Caco-2 (cell line): ENCODE data around the gene BABAM1. TPM values are rescaled to one million over a fixed set of nuclear protein-coding genes. Genes with fewer than 3 reads are reported as not detected.

Source experiments
- BruUV-seq: library from RNA; stranded (reverse); fragments of 400-500 nt; replicated peaks from 2 replicates; lab custom pipeline; 2021; lab: Mats Ljungman, UMichigan
- CTCF ChIA-PET: fragments of 300-600 bp; sonication (Branson Sonifier 250); formaldehyde crosslinking; loops from one replicate; lab custom pipeline; 2022; ENCODE audit warnings: antibody characterized with exemption; lab: Charles Lee
- POLR2A ChIA-PET: fragments of 300-600 bp; sonication (Branson Sonifier 250); formaldehyde crosslinking; loops from one replicate; lab custom pipeline; 2022; ENCODE audit warnings: antibody characterized with exemption; lab: Charles Lee
- DNase-seq, 2 experiments: peaks; one replicate each; pipeline versions ENCODE4 v3.0.0 to v3.0.0-alpha.2; 2020 to 2022
- H3K27me3 ChIP-seq: replicated peaks from 2 replicates; pipeline ENCODE4 v1.6.0; 2011; ENCODE audit warnings: low read length; ENCODE audit not compliant: control insufficient read depth, insufficient read depth
- H3K36me3 ChIP-seq: 2 replicates; pipeline ENCODE4 v1.5.1; 2011; ENCODE audit warnings: low read length; ENCODE audit not compliant: control insufficient read depth, insufficient read depth
- H3K4me1 ChIP-seq: fragments of 250-450 bp; sonication (Bioruptor Pico); 2 replicates; pipeline ENCODE4 v1.5.1; 2020; ENCODE audit warnings: mild to moderate bottlenecking
- H3K4me3 ChIP-seq: 2 replicates; pipeline ENCODE4 v1.5.1; 2011; ENCODE audit warnings: low read depth, mild to moderate bottlenecking, control low read depth, low read length
- H3K9me3 ChIP-seq: fragments of 250-450 bp; sonication (Bioruptor Pico); 2 replicates; pipeline ENCODE4 v1.5.1; 2020; ENCODE audit warnings: mild to moderate bottlenecking, moderate library complexity
- H3K27ac Mint-ChIP-seq: one replicate; pipeline ENCODE4 v1.8.0; 2022; ENCODE audit warnings: mixed read lengths; ENCODE audit not compliant: unreplicated experiment
- H3K27me3 Mint-ChIP-seq: one replicate; pipeline ENCODE4 v1.8.0; 2022; ENCODE audit warnings: mixed read lengths; ENCODE audit not compliant: insufficient read depth, unreplicated experiment
- H3K36me3 Mint-ChIP-seq: one replicate; pipeline ENCODE4 v1.8.0; 2022; ENCODE audit warnings: mild to moderate bottlenecking, mixed read lengths; ENCODE audit not compliant: insufficient read depth, unreplicated experiment
- H3K4me1 Mint-ChIP-seq: one replicate; pipeline ENCODE4 v1.8.0; 2022; ENCODE audit warnings: low read depth, mixed read lengths; ENCODE audit not compliant: unreplicated experiment
- H3K4me3 Mint-ChIP-seq: one replicate; pipeline ENCODE4 v1.8.0; 2022; ENCODE audit warnings: mild to moderate bottlenecking, moderate library complexity, mixed read lengths; ENCODE audit not compliant: unreplicated experiment
- H3K9me3 Mint-ChIP-seq: one replicate; pipeline ENCODE4 v1.8.0; 2022; ENCODE audit warnings: mixed read lengths; ENCODE audit not compliant: unreplicated experiment
- CTCF ChIP-seq, 2 experiments: fragments of 200-600 bp in 1 of 2; IDR thresholded peaks; 1 replicate in 1 of 2; 2 replicates in 1 of 2; pipeline versions ENCODE4 v1.5.1 to v1.8.0; 2011 to 2022; ENCODE audit warnings: antibody characterized with exemption in 1 of 2, control low read depth in 1 of 2, inconsistent platforms in 1 of 2, low read depth in 1 of 2, low read length in 1 of 2, mild to moderate bottlenecking in 1 of 2, moderate library complexity in 1 of 2; ENCODE audit not compliant: insufficient read depth in 1 of 2, severe bottlenecking in 1 of 2, unreplicated experiment in 1 of 2
- intact Hi-C: fragments of 100-400 bp; cut with micrococcal nuclease; formaldehyde crosslinking; loops from one replicate; pipeline ENCODE4 v1.10.0; 2022; ENCODE audit not compliant: unreplicated experiment
- total RNA-seq: library from RNA; stranded (reverse); gene quantifications from 2 replicates; pipeline ENCODE4 v1.2.3, GENCODE V29; 2022

The BABAM1 gene
- total RNA-seq, 1 experiment from 2014 or later = 91.7 TPM

- peaks cover 4% of the 10 kb centered on the region for H3K36me3 ChIP-seq
- peaks cover 20% of the 10 kb centered on the region for H3K4me1 Mint-ChIP-seq
- peak overlapping the region; percentile 93 for H3K4me3 Mint-ChIP-seq
- POLR2A ChIA-PET = interaction anchor here (1.0 to 2.0 kb wide), 4 partner anchors 11 to 43 kb away, joined by 4 to 17 read pairs (median 10); partner anchors contain the start of genes ANO8 and BABAM1
- peak overlapping the region; percentile 82 for H3K27ac Mint-ChIP-seq
- no peak for TF ChIP-seq CTCF (IDR thresholded peaks at IDR 0.05; ENCODE audit: insufficient read depth in 1 of 2, low read depth in 1 of 2, low read length in 1 of 2, severe bottlenecking in 1 of 2, unreplicated experiment in 1 of 2)
- peaks cover 54% of the 10 kb centered on the region for H3K36me3 Mint-ChIP-seq
- no peak for DNase-seq
- CTCF ChIA-PET = interaction anchor here (0.6 to 1.9 kb wide), 3 partner anchors 18 to 109 kb away, joined by 3 to 13 read pairs (median 6); no protein-coding TSS in a partner anchor
- no peaks in the 10 kb centered on the region for H3K9me3 ChIP-seq
- no TSS peak for BruUV-seq
- intact Hi-C loops = loop anchor here (2.0 kb wide), 1 partner anchor 27 kb away; the partner anchor contains the start of gene GTPBP3
- no peaks in the 10 kb centered on the region for H3K27me3 Mint-ChIP-seq
- H3K27me3 ChIP-seq = no peaks in the 10 kb centered on the region
- H3K9me3 Mint-ChIP-seq = no peaks in the 10 kb centered on the region
- H3K4me3 ChIP-seq = peak overlapping the region; percentile 54
- H3K4me1 ChIP-seq = peaks cover 23% of the 10 kb centered on the region
These were observed 42.8 kb downstream of the BABAM1 start for GRCh38 chr19:17309965-17310461.

DNA sequence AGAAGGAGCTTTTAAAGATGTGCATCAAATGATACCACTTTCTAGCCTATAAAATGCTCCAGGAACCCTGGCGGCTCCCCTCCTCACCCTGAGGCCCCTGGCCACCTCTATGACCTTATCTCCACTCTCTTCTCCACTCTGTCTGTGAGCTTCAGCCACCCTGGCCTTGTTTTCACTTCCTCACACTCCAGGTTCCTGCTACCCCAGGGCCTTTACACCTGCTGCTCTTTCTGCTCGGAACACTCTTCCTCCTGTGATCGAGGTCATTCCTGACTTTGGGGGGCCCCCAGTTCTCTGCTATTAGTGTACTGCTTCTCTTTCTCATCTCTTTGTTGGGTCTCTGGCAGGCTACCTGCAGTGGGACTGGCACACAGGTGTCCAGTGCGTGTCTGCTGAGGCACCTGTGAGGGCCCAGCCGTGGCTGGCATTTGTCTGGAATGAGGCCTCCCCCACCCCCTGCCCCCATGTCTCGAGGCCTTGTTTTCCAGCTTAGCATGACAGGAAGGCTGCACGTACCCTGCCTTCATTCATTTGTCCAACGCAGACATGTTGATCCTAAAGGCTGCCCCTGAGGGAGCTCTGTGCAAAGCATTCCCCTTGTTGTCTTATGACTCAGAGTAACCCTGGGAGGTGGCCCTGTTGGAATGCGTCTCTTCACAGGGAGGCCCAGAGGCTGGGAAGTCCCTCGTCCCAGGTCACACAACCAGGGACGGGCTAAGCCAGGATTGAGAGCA lies 44.4 kb downstream of the BABAM1 start:
- Mint-ChIP-seq H3K4me1 (peaks cover 20% of the 10 kb centered on the region), H3K27ac (peak overlapping the region; percentile 84), H3K4me3 (peak overlapping the region; percentile 53), H3K36me3 (peaks cover 55% of the 10 kb centered on the region), H3K9me3 (no peaks in the 10 kb centered on the region), H3K27me3 (no peaks in the 10 kb centered on the region)
- Histone ChIP-seq H3K9me3 (no peaks in the 10 kb centered on the region), H3K4me3 (no peak overlapping the region), H3K27me3 (no peaks in the 10 kb centered on the region), H3K4me1 (peaks cover 23% of the 10 kb centered on the region), H3K36me3 (peaks cover 6% of the 10 kb centered on the region)
- ChIA-PET POLR2A (no interaction called here), CTCF (interaction anchor here (0.9 to 1.7 kb wide), 2 partner anchors 18 to 19 kb away, joined by 3 to 7 read pairs; no protein-coding TSS in a partner anchor)
- no TSS peak for BruUV-seq
- DNase-seq = peak; percentile 49 to 64
- TF ChIP-seq CTCF (IDR thresholded peaks at IDR 0.05; ENCODE audit: insufficient read depth in 1 of 2, low read depth in 1 of 2, low read length in 1 of 2, severe bottlenecking in 1 of 2, unreplicated experiment in 1 of 2) = no peak
- intact Hi-C loops = no loop called here

DNA sequence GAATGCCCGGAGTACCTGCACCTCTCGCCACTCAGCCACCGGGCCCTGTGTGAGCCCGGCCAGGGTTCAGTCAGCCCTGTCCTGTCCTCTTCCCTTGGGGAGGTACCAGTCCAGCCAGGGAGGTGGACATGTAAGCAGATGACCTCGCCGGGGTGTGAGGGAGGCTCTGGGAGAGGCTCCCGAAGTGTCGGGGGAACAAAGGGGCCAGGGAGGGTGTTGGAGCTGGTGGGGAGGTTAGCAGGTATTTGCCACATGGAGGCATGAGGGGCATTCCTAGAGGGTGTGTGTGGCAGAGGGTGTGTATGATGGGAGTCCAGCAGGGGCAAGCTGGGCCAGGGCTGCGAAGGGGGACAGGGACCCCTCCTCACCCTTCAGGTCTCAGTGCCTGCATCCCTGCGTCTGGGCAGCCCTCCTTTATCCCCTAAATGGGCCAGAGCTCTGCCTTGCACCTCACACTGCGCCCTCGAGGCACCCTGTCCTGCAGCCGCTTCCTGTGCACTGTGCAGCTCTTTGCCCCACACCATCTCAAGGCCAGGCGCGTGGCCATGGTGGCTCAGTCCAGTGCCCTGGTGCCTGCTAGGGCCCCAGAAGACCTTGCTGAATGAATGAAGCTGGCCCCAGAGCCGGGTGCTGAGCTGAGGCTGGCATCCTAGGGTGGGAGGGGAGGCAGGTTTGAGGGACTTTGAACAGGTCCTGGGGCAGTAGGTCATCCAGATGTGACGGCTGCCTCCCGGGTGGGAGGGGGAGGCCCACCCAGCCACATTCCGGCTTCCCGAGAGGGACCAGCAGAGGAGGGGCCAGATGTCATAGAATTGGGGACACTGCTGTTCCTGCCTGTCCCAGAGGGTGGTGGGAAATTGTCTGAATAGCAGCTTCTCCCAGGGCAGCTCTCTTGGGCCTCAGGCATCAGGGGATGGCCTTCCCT lies 45.2 kb downstream of the BABAM1 start:
- Mint-ChIP-seq H3K4me3 (peak overlapping the region; percentile 53), H3K9me3 (no peaks in the 10 kb centered on the region), H3K27ac (peak overlapping the region; percentile 84), H3K27me3 (no peaks in the 10 kb centered on the region), H3K36me3 (peaks cover 64% of the 10 kb centered on the region), H3K4me1 (peaks cover 19% of the 10 kb centered on the region)
- no peak for DNase-seq
- Histone ChIP-seq H3K4me3 (no peak overlapping the region), H3K27me3 (no peaks in the 10 kb centered on the region), H3K9me3 (no peaks in the 10 kb centered on the region), H3K36me3 (peaks cover 6% of the 10 kb centered on the region), H3K4me1 (peaks cover 23% of the 10 kb centered on the region)
- ChIA-PET CTCF (interaction anchor here (0.9 to 1.7 kb wide), 2 partner anchors 17 to 20 kb away, joined by 3 to 7 read pairs; no protein-coding TSS in a partner anchor), POLR2A (no interaction called here)
- intact Hi-C loops = no loop called here
- no TSS peak for BruUV-seq
- TF ChIP-seq CTCF (IDR thresholded peaks at IDR 0.05; ENCODE audit: insufficient read depth in 1 of 2, low read depth in 1 of 2, low read length in 1 of 2, severe bottlenecking in 1 of 2, unreplicated experiment in 1 of 2) = no peak
